ENCODE measurements around the gene KCNN1.
"Not testable (repeated sequence)": the region's sequence is repeated elsewhere in the genome, so short reads cannot be mapped to it uniquely, and the experiment has no call there.

Gene KCNN1

GRCh38 chr19:17969096-17969792, 2.3 kb downstream of the KCNN1 start:
- no peak for FAIRE-seq

GRCh38 chr19:17972230-17972629, 5.3 kb downstream of the KCNN1 start:
- FAIRE-seq, result no peak

- no peak for FAIRE-seq
These were observed 6.9 kb downstream of the KCNN1 start for GRCh38 chr19:17973759-17974158.

DNA sequence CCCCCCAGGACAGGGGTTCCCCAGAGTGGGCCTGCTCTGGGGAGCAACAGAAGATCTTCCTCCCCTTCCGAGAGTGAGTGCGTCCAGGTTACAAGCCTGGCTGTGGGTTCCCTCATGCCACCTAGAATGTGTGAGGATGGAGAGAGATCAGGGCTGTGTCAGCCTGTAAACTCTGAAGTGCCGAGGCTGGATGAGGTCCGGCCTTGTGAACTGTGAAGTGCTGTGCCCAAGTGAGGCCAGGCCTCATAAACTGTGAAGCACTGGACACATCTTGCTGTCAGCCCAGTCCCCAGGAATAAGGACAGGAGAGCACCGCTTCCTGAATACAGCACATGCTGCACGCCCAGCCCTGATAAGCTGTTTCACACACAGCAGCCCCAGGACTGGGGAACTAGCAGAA, 7.6 kb downstream of the KCNN1 start:
- FAIRE-seq, result no peak

GRCh38 chr19:17975032-17975431, 8.1 kb downstream of the KCNN1 start:
- no peak for FAIRE-seq

- no peak for FAIRE-seq
These were observed 10.1 kb downstream of the KCNN1 start for GRCh38 chr19:17977021-17977420.

GRCh38 chr19:17977488-17977887, 10.6 kb downstream of the KCNN1 start:
- no peak for FAIRE-seq

DNA sequence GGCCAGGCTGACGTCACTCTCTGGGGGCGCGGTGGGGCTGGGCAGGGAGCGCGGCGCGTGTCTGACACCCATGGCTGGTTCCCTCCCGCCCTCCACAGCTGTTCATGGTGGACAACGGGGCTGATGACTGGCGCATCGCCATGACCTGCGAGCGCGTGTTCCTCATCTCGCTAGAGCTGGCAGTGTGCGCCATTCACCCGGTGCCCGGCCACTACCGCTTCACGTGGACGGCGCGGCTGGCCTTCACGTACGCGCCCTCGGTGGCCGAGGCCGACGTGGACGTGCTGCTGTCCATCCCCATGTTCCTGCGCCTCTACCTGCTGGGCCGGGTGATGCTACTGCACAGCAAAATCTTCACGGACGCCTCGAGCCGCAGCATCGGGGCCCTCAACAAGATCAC, 14.7 kb downstream of the KCNN1 start:
- no peak for FAIRE-seq

- FAIRE-seq, result no peak
These were observed 15.5 kb downstream of the KCNN1 start for GRCh38 chr19:17982430-17982829.

DNA sequence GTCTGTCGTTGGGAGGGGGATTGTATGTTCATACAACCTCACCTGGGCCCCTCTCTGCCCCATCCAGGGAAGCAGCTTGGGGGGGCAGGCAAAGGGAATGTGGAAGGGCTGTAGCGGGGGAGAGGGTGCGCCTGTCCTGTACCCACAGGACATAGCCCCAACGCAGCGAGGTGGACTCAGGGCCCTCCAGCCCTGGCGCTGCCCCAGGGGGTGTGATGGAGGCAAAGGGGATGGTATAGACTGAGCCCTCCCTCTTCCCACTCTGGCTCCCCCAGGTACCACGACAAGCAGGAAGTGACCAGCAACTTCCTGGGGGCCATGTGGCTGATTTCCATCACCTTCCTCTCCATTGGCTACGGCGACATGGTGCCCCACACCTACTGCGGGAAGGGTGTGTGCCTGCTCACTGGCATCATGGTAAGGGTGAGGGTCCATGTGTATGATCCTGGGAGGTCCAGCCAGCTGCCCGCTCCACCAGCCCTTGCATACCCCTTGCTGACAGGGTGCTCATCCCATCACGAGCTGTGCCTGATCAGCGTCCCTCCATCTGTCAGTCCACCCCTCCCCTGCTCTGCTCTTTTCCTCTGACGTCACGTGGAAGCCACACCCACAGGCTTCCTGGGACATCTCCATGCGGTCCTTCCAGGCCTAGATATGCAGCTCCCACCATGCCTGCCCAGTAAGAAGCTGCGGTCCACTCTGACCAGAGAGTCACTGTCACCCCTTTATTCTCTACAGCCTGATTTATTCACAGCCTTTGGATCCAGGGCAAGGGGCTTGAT, 18.3 kb downstream of the KCNN1 start:
- no peak for FAIRE-seq

DNA sequence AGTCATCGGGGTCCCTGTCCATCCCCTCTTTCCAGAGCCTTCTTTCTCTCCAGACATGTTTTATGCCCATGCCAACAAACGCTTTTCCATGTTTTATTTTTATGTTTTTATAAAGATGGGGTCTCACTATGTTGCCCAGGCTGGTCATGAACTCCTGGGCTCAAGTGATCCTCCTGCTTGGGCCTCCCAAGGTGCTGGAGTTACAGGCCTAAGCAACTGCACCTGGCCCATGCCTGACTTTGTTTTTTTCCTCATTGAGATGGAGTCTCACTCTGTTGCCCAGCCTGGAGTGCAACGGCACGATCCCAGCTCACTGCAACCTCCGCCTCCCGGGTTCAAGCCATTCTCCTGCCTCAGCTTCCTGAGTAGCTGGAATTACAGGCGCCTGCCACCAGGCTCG, 19.7 kb downstream of the KCNN1 start:
- not testable (repeated sequence) for FAIRE-seq

GRCh38 chr19:17988161-17988560, 21.3 kb downstream of the KCNN1 start:
- FAIRE-seq, result no peak

- no peak for FAIRE-seq
These were observed 22.7 kb downstream of the KCNN1 start for GRCh38 chr19:17989425-17990094.

DNA sequence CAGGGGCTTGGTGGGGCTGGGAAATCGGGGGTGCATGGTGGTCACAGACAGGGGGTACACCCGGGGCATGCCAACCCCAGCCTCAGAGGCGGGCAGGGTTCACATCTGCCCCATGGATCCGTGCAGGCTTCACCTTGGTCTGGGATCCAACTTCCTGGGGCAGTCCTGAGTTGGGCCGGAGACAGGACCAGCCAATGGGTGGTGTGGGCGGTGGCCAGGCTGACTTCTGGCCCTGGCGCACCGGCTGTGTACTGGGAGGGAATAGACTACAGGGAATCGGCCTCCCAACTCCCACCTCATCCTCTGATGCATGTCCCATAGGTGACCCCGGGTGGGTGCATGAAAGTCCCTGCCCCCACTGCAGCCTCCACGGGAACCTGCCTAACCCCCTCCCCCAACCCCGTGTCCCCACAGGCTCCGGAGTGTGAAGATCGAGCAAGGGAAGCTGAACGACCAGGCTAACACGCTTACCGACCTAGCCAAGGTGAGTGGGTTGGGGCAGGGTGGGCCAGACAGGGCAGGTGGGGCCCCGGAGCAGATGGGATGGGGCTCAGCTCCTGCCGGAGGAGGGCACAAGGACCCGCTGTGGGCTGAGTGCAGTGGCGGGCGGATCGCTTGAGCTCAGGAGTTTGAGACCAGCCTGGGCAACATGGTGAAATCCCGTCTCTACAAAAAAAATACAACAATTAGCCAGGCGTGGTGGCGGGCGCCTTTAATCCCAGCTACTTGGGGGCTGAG, 26.3 kb downstream of the KCNN1 start:
- no peak for FAIRE-seq

- no peak for FAIRE-seq
These were observed 30.0 kb downstream of the KCNN1 start for GRCh38 chr19:17996826-17997316.

DNA sequence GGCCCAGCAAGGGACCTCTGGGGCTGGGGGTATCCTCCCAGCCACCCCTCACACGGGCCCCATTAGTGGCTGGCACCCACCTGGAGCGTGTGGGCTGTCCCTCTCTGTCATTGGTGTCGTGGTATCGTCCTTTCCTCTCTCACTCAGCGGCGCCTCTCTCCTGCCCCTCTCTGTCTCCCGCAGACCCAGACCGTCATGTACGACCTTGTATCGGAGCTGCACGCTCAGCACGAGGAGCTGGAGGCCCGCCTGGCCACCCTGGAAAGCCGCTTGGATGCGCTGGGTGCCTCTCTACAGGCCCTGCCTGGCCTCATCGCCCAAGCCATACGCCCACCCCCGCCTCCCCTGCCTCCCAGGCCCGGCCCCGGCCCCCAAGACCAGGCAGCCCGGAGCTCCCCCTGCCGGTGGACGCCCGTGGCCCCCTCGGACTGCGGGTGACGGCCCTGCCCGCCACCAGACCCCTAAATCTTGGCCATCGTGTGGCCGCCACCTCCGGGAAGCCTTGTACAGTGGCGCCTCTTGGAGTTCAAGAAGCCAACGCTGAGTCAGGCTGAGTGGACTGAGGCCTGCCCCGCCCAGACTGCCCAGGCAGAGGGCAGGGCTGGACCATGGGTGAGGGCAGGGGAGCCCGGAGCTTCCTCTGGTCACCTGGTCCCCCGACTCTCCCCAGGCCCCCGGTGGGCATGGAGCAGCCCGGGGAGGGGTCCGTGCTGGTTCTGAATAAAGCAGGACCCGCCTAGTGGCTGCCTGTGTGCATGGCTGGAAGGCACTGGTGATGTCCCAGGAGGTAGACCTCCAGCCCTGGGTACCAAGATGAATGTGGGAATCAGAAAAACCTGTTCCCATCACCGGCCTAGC, 31.3 kb downstream of the KCNN1 start:
- FAIRE-seq, result no peak

GRCh38 chr19:17998827-17999150, 31.9 kb downstream of the KCNN1 start:
- no peak for FAIRE-seq

DNA sequence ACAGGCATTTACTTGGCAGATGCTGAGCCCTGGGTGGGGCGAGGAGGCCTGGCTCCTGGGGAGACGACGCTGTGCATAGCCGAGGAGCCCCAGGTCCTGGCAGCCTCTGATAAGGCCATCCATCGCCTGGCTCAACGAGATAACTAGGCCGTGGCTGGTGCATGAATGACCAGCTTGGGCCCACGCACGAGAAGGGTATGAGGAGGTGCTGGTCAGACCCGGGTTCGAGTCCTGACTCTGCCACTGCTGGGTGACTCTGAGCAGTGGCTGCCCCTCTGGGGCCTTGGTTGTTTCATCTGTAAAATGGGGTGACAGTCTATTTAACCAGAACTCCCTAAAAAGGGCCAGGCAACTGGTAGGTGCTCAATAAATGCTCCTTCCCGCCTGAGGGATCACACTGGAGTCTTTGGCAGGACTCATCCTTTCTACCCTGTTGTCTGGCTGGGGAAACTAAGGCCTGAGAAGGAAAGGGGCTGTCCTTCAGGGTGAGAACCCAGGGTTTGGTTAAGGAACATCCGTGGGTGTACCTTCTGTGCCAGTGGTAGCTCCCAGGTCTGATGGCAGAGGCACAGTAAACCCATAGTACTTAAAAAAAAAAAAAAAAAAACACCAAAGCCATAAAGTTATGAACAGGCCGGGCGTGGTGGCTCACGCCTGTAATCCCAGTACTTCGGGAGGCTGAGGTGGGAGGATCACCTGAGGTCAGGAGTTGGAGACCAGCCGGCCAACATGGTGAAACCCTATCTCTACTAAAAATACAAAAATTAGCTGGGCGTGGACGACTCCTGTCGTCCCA, 33.0 kb downstream of the KCNN1 start:
- FAIRE-seq, result no peak

- FAIRE-seq, result no peak
These were observed 33.6 kb downstream of the KCNN1 start for GRCh38 chr19:18000480-18000914.

DNA sequence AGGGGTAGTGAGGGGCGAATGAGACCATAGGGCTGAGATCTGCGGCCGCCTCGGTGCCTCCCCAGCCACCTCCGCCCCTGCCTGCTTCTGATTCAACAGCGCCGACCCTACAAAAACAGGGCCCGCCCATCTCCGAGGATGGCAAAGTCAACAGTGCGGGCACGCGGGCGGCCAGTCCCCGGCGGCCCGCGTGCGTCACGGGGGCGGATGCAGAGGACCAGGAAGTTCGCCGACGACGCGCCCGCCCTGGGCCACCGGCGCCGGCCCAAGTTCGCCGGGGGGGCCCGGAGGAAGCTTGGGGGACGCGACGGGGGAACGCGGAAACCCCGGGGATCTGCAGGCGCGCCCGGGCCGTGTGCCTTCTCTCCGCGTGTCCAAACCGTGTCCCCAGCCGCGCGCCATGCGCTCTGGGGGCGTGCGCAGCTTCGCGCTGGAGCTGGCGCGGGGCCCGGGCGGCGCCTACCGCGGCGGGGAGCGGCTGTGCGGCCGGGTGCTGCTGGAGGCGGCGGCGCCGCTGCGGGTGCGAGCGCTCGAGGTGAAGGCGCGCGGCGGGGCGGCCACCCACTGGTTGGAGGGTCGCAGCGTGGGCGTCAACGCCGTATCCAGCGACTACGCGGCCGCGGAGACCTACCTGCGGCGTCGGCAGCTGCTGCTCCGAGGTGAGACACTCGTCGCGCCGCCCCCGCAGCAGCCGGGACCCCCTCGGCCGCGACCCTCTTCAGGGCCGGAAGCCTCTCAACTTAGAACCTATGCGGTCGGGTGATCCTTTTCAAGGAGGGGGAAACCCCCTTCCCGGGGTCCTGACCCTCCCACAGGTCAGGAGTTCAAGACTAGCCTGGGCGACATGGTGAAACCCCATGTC, 34.2 kb downstream of the KCNN1 start:
- FAIRE-seq, result no peak
